ENCODE data around the gene RBM4B. TPM values are rescaled to one million over a fixed set of nuclear protein-coding genes. Genes with fewer than 3 reads are reported as not detected.

Gene RBM4B
- total RNA-seq, 4 donors from 2014 or later: 10.3 to 13.2 (median 12.2) TPM

DNA sequence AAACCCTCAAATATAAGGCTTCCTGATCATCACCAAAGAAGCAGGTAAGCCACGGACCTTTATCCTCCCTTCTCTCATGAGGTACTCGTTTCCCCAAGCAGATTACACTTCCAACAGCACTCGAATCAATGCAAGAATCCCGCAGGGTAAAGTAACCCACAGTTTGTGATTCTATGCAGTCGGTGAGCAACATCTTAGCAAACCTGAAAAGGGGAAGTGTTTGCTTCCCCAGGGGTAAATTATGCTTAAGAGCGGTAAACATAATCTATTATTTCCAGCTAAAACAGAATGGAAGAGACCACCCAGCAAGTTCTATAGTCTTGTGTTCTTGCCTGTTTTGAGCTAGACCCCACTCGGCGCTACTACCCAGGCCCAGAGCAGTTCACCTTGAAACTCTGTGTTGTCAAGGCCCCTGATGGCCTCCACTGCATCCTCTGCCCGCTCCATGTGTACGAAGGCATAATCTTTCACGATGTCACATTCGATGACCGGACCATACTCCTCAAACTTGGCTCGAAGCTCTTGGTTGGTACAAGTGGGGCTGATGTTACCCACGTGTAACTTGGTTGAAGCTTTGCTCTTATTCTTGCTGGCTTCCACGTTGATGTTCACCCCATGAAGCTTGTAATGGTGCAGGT lies 1.3 kb downstream of the RBM4B start:
- peak overlapping the region in 2 of 4 donors; percentile 87 to 89 for H3K27ac ChIP-seq (replicated peaks in 1 of 4)
- no peak for DNase-seq (ENCODE audit: extremely low spot score)
- intact Hi-C loops (cut with DNase I): loop anchor here (5.0 kb wide), 1 partner anchor 84 kb away; the partner anchor contains the start of genes CCDC87 and CCS

DNA sequence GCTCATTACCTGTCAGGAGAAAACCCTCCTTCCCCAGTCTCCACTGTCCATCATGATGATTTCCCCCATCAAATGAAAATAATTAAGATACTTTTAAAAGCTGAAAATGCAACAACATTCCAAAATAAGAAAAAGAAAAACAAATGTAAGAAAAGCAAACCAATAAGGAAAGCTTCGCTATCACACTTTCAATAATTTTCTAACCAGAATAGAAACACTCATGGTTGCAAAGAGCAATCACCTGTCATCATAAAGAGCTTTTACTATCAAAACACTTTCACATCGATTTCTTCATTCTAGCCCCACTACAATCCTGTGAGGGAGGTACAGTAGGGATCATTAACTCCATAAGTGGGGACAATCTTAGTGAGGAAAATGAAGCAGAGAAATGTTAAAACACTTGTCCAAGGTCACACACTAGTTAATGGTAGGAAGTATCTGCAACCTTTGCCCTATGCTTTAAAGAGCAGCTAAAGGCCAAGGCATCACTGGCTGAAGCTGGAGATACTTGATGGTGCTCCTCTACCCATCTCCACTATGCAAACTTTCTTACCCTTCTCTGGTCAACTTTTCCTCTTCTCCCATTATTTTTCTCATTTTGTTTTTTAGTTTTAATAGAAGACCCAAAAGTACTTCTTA lies 2.6 kb downstream of the RBM4B start:
- no peak for DNase-seq (ENCODE audit: extremely low spot score)
- H3K27me3 ChIP-seq: no peaks in the 10 kb centered on the region
- peaks cover 0 to 7% (median 0%) of the 10 kb centered on the region in 4 donors for H3K36me3 ChIP-seq
- no peak for TF ChIP-seq POLR2A (IDR thresholded peaks at IDR 0.05; ENCODE audit: low read depth)
- TF ChIP-seq EP300 (IDR thresholded peaks at IDR 0.05): no peak
- TF ChIP-seq, protein P1, sequence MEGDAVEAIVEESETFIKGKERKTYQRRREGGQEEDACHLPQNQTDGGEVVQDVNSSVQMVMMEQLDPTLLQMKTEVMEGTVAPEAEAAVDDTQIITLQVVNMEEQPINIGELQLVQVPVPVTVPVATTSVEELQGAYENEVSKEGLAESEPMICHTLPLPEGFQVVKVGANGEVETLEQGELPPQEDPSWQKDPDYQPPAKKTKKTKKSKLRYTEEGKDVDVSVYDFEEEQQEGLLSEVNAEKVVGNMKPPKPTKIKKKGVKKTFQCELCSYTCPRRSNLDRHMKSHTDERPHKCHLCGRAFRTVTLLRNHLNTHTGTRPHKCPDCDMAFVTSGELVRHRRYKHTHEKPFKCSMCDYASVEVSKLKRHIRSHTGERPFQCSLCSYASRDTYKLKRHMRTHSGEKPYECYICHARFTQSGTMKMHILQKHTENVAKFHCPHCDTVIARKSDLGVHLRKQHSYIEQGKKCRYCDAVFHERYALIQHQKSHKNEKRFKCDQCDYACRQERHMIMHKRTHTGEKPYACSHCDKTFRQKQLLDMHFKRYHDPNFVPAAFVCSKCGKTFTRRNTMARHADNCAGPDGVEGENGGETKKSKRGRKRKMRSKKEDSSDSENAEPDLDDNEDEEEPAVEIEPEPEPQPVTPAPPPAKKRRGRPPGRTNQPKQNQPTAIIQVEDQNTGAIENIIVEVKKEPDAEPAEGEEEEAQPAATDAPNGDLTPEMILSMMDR (IDR thresholded peaks at IDR 0.05): no peak
- 85% methylated on average over 2 of the region's 2 CpGs for WGBS
- peaks cover 28 to 65% (median 55%) of the 10 kb centered on the region in 4 donors for H3K4me1 ChIP-seq
- intact Hi-C loops (cut with DNase I): loop anchor here (5.0 kb wide), 1 partner anchor 83 kb away; the partner anchor contains the start of genes CCDC87 and CCS
- no peak overlapping the region for H3K4me3 ChIP-seq
- no peaks in the 10 kb centered on the region for H3K9me3 ChIP-seq
- no peak overlapping the region for H3K27ac ChIP-seq (replicated peaks in 1 of 4)

More for the DNA sequence above, 1.3 kb downstream of the RBM4B start:
- Histone ChIP-seq H3K9me3 (no peaks in the 10 kb centered on the region), H3K4me1 (peaks cover 28 to 57% (median 45%) of the 10 kb centered on the region in 4 donors), H3K4me3 (peak overlapping the region; percentile 70 to 92 (median 78)), H3K27me3 (no peaks in the 10 kb centered on the region), H3K36me3 (no peaks in the 10 kb centered on the region)
- WGBS: 61% methylated on average over 16 of the region's 16 CpGs
- TF ChIP-seq, protein P1 (IDR thresholded peaks at IDR 0.05): no peak
- no peak for TF ChIP-seq POLR2AphosphoS5 (IDR thresholded peaks at IDR 0.05)
- no peak for TF ChIP-seq EP300 (IDR thresholded peaks at IDR 0.05)
- TF ChIP-seq POLR2A (IDR thresholded peaks at IDR 0.05; ENCODE audit: low read depth): no peak

DNA sequence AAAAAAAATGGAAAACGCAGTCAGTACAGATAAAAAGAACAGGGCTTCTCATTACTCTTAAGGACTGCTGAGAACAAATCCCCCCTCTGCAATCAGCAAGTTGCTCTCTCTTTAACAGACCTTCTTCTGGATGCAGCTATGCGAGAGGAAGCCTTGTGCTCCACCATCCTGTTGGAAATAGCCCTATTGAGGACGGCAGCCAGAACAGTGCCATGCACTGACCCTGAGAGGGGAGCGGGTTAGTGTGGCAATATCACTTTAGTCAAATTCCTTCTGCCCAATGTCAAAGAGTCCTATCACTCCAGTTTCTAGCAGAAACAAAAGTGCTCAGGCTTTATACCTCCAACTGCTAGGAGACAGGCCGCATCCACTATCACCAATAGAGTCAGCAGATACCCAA lies 6.9 kb downstream of the RBM4B start:
- H3K9me3 ChIP-seq: no peaks in the 10 kb centered on the region
- no peak for DNase-seq (ENCODE audit: extremely low spot score)
- 86% methylated on average over 5 of the region's 5 CpGs for WGBS
- intact Hi-C loops (cut with DNase I): no loop called here
- H3K27me3 ChIP-seq: no peaks in the 10 kb centered on the region
- peaks cover 15 to 39% (median 31%) of the 10 kb centered on the region in 4 donors for H3K36me3 ChIP-seq
- H3K27ac ChIP-seq (replicated peaks in 1 of 4): no peak overlapping the region
- TF ChIP-seq, protein P1 (IDR thresholded peaks at IDR 0.05): no peak
- TF ChIP-seq POLR2A (IDR thresholded peaks at IDR 0.05; ENCODE audit: low read depth) (no peak), EP300 (IDR thresholded peaks at IDR 0.05) (no peak), POLR2AphosphoS5 (IDR thresholded peaks at IDR 0.05) (no peak)
- H3K4me1 ChIP-seq: peaks cover 16 to 51% (median 46%) of the 10 kb centered on the region in 4 donors
- no peak overlapping the region for H3K4me3 ChIP-seq

DNA sequence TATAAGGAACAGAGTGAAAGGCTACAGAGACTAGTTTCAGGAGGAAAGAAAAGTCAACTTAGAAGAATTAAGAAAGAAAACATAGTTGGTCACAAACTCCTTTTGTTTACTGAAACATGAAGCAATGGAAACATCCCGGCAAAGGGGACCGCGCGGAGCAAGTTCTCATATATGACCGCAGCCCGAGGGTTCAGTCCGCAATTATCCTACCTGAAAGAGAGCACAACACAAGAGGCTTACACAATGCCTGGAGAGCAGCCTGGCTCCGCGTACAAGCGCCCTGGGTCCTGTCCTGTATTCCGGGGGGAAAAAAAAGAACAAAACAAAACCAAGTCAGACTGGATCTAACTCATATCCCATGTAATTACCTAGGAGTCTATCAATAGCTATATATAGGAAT lies 12.3 kb downstream of the RBM4B start:
- TF ChIP-seq, protein P1 (IDR thresholded peaks at IDR 0.05): no peak
- TF ChIP-seq EP300 (IDR thresholded peaks at IDR 0.05) (no peak), POLR2AphosphoS5 (IDR thresholded peaks at IDR 0.05) (no peak), POLR2A (IDR thresholded peaks at IDR 0.05; ENCODE audit: low read depth) (no peak)
- Histone ChIP-seq H3K4me1 (peaks cover 0 to 18% (median 10%) of the 10 kb centered on the region in 4 donors), H3K27ac (replicated peaks in 1 of 4) (no peak overlapping the region), H3K36me3 (peaks cover 27 to 78% (median 52%) of the 10 kb centered on the region in 4 donors), H3K4me3 (no peak overlapping the region), H3K9me3 (no peaks in the 10 kb centered on the region), H3K27me3 (no peaks in the 10 kb centered on the region)
- DNase-seq (ENCODE audit: extremely low spot score): no peak
- intact Hi-C loops (cut with DNase I): no loop called here
- 86% methylated on average over 11 of the region's 11 CpGs for WGBS
